BE2C (cell line): ENCODE results near the gene ISCU.

Experiments
- DNase-seq: peaks from one replicate; pipeline ENCODE4 v3.0.0-alpha.2; 2020
- H3K27me3 ChIP-seq: fragments of 250-450 bp; sonication (Bioruptor Pico); 2 replicates; pipeline ENCODE4 v1.5.1; 2020; ENCODE audit warnings: mild to moderate bottlenecking
- H3K36me3 ChIP-seq: fragments of 250-450 bp; sonication (Bioruptor Pico); 2 replicates; pipeline ENCODE4 v1.5.1; 2020; ENCODE audit warnings: mild to moderate bottlenecking
- H3K4me1 ChIP-seq: fragments of 250-450 bp; sonication (Bioruptor Pico); 2 replicates; pipeline ENCODE4 v1.5.1; 2020
- H3K4me3 ChIP-seq: 2 replicates; pipeline ENCODE4 v1.5.1; 2011; ENCODE audit warnings: low read depth, low read length
- H3K9me3 ChIP-seq: fragments of 250-450 bp; sonication (Bioruptor Pico); 2 replicates; pipeline ENCODE4 v1.5.1; 2020
- TF ChIP-seq, protein P1 (sequence below): IDR thresholded peaks from 2 replicates; pipeline ENCODE4 v1.5.1; 2012; ENCODE audit warnings: mild to moderate bottlenecking, low read depth, low read length

The ISCU gene

GRCh38 chr12:108526482-108527165 lies 35.8 kb upstream of the ISCU start:
- TF ChIP-seq, protein P1, sequence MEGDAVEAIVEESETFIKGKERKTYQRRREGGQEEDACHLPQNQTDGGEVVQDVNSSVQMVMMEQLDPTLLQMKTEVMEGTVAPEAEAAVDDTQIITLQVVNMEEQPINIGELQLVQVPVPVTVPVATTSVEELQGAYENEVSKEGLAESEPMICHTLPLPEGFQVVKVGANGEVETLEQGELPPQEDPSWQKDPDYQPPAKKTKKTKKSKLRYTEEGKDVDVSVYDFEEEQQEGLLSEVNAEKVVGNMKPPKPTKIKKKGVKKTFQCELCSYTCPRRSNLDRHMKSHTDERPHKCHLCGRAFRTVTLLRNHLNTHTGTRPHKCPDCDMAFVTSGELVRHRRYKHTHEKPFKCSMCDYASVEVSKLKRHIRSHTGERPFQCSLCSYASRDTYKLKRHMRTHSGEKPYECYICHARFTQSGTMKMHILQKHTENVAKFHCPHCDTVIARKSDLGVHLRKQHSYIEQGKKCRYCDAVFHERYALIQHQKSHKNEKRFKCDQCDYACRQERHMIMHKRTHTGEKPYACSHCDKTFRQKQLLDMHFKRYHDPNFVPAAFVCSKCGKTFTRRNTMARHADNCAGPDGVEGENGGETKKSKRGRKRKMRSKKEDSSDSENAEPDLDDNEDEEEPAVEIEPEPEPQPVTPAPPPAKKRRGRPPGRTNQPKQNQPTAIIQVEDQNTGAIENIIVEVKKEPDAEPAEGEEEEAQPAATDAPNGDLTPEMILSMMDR, result no peak

GRCh38 chr12:108527166-108527496 lies 35.3 kb upstream of the ISCU start:
- TF ChIP-seq, protein P1, result no peak
- DNase-seq, result no peak
- Histone ChIP-seq H3K4me3 (no peak overlapping the region), H3K4me1 (no peaks in the 10 kb centered on the region), H3K27me3 (no peaks in the 10 kb centered on the region), H3K9me3 (no peaks in the 10 kb centered on the region), H3K36me3 (peaks cover 98% of the 10 kb centered on the region)

More at GRCh38 chr12:108526482-108527165, 35.8 kb upstream of the ISCU start:
- peaks cover 98% of the 10 kb centered on the region for H3K36me3 ChIP-seq
- DNase-seq, result no peak
- H3K4me1 ChIP-seq, result no peaks in the 10 kb centered on the region
- H3K27me3 ChIP-seq, result no peaks in the 10 kb centered on the region
- no peaks in the 10 kb centered on the region for H3K9me3 ChIP-seq
- H3K4me3 ChIP-seq, result no peak overlapping the region

DNA sequence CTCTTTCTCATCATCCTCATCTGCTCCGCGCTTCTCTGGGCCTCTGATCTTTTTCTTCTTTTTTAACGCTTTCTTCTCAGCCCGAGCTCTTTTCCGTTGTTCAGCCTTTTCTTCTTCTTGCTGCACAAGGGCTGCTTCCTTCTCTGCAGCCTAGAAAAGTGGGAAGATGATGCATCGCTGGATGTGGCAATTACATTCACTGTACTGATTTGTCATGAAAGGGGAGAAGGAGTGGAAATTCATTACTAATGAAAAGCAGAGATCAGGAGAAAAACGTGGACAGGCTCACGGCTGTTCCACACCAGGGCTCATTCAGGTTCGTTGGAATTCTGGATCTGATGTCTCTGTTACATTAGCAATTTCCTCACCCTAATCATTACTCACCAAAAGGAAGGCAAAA lies 32.2 kb upstream of the ISCU start:
- no peaks in the 10 kb centered on the region for H3K9me3 ChIP-seq
- H3K4me3 ChIP-seq, result no peak overlapping the region
- H3K36me3 ChIP-seq, result peaks cover 83% of the 10 kb centered on the region
- H3K27me3 ChIP-seq, result no peaks in the 10 kb centered on the region
- no peak for DNase-seq
- no peaks in the 10 kb centered on the region for H3K4me1 ChIP-seq
- TF ChIP-seq, protein P1, result no peak

DNA sequence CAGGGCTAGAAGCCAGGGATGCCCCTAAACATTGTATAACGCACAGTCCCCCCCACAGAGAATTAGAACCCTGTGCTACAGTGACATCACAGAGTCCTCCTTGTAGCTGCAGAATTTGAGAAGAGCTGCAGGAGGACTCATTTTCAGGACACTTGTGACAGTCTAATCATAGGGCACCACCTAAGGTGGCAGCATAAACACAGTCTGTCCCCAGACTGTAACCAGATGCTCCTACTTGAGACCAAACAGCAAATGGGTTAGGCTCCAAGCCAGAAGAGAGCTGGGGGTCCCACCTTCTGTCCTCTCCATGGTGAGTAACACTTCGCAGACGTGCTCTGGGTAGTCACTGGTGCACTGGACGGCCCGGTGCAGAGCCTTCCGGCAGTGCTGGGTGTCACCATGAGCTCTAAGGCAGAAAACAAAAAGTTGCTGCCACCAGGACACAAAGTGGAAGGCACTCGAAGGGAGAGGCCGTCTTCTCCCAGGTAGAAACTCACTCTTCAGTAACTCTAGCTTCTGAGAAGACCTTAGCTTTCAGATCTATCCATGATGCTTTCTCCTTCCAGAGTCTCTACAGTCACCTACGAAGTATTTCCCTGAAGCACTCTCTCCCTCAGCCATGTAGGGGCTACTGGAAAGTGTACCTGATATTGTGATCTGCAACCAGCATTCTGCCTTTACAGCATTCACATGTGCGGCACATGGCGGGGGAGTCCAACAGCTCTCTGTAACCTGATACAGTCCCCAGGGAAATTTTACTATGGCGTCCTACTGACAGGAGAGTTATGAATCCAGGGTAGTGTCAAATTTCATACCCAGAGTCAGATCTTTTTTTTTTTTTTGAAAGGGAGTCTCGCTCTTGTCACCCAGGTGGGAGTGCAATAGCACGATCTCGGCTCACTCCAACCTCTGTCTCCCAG lies 30.2 kb upstream of the ISCU start:
- DNase-seq, result no peak
- H3K36me3 ChIP-seq, result peaks cover 82% of the 10 kb centered on the region

DNA sequence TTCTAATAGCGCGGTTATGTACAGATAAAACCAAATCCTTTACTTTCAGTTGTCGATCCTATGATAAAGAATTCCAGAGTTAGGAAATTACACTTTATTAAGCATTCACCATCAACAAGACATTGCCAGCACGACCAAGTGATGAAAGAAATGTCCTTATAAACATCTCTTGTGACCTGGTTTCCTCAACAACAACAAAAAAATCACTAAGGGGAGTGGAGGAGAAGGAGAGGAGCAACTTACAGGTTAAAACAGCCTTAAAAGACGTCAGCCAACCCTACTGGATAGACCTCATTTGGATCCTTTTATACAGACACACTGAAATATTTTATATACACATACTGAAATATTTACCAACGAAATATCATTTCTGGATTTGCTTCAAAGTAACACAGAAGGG lies 24.2 kb upstream of the ISCU start:
- Histone ChIP-seq H3K36me3 (peaks cover 59% of the 10 kb centered on the region), H3K4me3 (no peak overlapping the region), H3K4me1 (no peaks in the 10 kb centered on the region), H3K27me3 (no peaks in the 10 kb centered on the region), H3K9me3 (no peaks in the 10 kb centered on the region)
- TF ChIP-seq, protein P1, result no peak
- DNase-seq, result no peak

More for the DNA sequence above, 30.2 kb upstream of the ISCU start:
- Histone ChIP-seq H3K27me3 (no peaks in the 10 kb centered on the region), H3K9me3 (no peaks in the 10 kb centered on the region), H3K4me1 (no peaks in the 10 kb centered on the region), H3K4me3 (no peak overlapping the region)
- TF ChIP-seq, protein P1, result no peak
